HL-60 (cell line): ENCODE data around the gene MPC1.
"Not testable (repeated sequence)": the region's sequence is repeated elsewhere in the genome, so short reads cannot be mapped to it uniquely, and the experiment has no call there.

Source experiments
- DNase-seq, 2 experiments: peaks; one replicate each; pipeline ENCODE4 v3.0.0-alpha.2; 2010 to 2020; ENCODE audit warnings: low read depth in 1 of 2, low spot score in 1 of 2
- H3K27ac ChIP-seq: fragments of 250-450 bp; sonication (Bioruptor Pico); replicated peaks from 2 replicates; pipeline ENCODE4 v1.5.1; 2020; ENCODE audit warnings: mild to moderate bottlenecking, moderate library complexity
- H3K27me3 ChIP-seq: fragments of 250-450 bp; sonication (Bioruptor Pico); 2 replicates; pipeline ENCODE4 v1.5.1; 2021; ENCODE audit warnings: mild to moderate bottlenecking, moderate library complexity; ENCODE audit not compliant: insufficient read depth, poor library complexity, severe bottlenecking
- H3K4me3 ChIP-seq: replicated peaks from 2 replicates; pipeline ENCODE4 v1.5.1; 2011; ENCODE audit warnings: mild to moderate bottlenecking, control low read depth, low read length; ENCODE audit not compliant: insufficient read depth
- CTCF ChIP-seq: IDR thresholded peaks from one replicate; pipeline ENCODE4 v1.5.1; 2011; ENCODE audit warnings: low read length, control low read depth, inconsistent platforms; ENCODE audit not compliant: insufficient read depth
- GABPA ChIP-seq: IDR thresholded peaks from 2 replicates; pipeline ENCODE4 v1.6.1; 2012; ENCODE audit warnings: low read depth
- POLR2AphosphoS5 ChIP-seq: IDR thresholded peaks from 2 replicates; pipeline ENCODE4 v1.6.1; 2012; ENCODE audit warnings: low read depth
- REST ChIP-seq: IDR thresholded peaks from 2 replicates; pipeline ENCODE4 v1.6.1; 2012; ENCODE audit warnings: low read depth; ENCODE audit not compliant: insufficient replicate concordance
- SPI1 ChIP-seq: IDR thresholded peaks from 2 replicates; pipeline ENCODE4 v1.6.1; 2012; ENCODE audit warnings: low read depth, mild to moderate bottlenecking, borderline replicate concordance

Gene MPC1

GRCh38 chr6:166395351-166395750, 12.6 kb upstream of the MPC1 start:
- no peak overlapping the region for H3K27ac ChIP-seq
- no peaks in the 10 kb centered on the region for H3K27me3 ChIP-seq
- DNase-seq = no peak
- TF ChIP-seq POLR2AphosphoS5 = no peak
- no peak for TF ChIP-seq SPI1
- TF ChIP-seq GABPA = no peak
- TF ChIP-seq CTCF = no peak
- TF ChIP-seq REST = no peak
- H3K4me3 ChIP-seq = no peak overlapping the region

GRCh38 chr6:166394036-166394892, 11.5 kb upstream of the MPC1 start:
- no peak for DNase-seq
- no peaks in the 10 kb centered on the region for H3K27me3 ChIP-seq
- H3K27ac ChIP-seq = no peak overlapping the region
- TF ChIP-seq POLR2AphosphoS5 (no peak), GABPA (no peak), SPI1 (no peak), CTCF (no peak), REST (no peak)
- H3K4me3 ChIP-seq = no peak overlapping the region

GRCh38 chr6:166393535-166393823, 10.7 kb upstream of the MPC1 start:
- Histone ChIP-seq H3K27ac (no peak overlapping the region), H3K4me3 (no peak overlapping the region), H3K27me3 (no peaks in the 10 kb centered on the region)
- TF ChIP-seq SPI1 (no peak), CTCF (no peak)
- no peak for DNase-seq

- not testable (repeated sequence) for H3K4me3 ChIP-seq, H3K27me3 ChIP-seq, DNase-seq, H3K27ac ChIP-seq
These were observed 10.2 kb upstream of the MPC1 start for GRCh38 chr6:166392755-166393534.
